Fibroblast of skin of right quadriceps (primary cell): ENCODE data around the gene ARHGAP12.

Source experiments
- DNase-seq: peaks from one replicate; pipeline ENCODE4 v3.0.0-alpha.2; 2013

The ARHGAP12 gene

DNA sequence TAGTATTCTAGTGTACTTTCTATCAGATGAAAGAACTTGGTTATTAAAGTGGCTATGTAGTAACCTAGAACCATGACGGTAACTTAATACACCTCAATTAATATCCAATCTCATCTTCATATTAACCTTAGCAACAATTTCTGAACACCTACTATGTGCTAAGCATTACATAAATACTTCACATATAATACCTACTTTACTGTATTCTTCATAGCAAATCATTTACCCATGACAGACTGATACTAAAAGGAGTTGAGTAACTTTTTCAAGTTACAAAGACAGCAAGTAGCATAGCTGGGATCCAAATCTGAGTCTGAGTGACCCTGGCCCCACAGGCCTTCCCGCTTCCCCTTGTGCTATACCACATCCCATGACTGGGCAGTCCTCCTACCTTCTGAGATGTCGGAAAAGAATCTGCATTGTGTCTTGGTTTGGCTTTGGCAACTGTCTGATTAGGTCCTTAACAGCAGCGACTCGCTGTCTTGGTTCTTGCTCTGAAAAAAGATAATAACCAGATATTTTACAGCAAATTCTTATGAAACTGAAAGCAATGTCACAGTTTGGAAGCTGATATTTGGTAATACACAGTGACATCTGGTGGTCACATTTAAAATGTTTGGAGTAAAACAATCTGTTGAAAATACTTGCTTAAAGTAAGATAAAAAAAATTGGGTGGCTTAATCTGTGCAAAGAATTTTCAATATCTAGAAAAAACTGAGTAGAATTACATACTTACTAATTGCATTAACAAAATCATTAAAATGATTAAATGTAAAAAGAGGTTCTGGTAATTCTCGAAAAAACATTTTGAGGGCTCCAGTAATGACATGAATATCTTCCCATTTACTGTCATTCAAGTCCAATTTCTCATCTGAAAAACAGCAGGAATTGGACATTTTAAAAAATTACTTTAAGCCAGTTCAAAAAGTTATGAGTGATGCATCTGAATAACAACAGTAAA is 120.1 kb downstream of the ARHGAP12 start:
- peak; percentile 77 for DNase-seq

DNA sequence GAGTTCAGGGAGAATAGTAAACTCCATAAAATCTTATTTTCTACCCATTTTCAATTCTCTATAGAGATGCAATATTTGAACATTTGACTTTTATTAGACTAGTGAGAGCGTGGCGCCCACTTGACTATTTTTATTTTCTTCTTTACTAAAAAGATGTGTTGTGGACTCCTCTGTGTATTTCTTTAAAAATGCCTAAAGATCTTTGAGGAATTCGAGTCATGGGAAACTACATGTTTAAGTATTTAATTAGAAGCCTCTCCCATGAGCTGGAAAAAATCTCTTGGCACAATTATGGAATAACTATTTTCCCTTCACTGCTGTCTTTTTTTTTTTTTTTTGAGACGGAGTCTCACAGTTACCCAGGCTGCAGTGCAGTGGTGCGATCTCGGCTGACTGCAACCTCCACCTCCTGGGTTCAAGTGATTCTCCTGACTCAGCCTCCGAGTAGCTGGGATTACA is 124.2 kb downstream of the ARHGAP12 start:
- DNase-seq: peak; percentile 48

DNA sequence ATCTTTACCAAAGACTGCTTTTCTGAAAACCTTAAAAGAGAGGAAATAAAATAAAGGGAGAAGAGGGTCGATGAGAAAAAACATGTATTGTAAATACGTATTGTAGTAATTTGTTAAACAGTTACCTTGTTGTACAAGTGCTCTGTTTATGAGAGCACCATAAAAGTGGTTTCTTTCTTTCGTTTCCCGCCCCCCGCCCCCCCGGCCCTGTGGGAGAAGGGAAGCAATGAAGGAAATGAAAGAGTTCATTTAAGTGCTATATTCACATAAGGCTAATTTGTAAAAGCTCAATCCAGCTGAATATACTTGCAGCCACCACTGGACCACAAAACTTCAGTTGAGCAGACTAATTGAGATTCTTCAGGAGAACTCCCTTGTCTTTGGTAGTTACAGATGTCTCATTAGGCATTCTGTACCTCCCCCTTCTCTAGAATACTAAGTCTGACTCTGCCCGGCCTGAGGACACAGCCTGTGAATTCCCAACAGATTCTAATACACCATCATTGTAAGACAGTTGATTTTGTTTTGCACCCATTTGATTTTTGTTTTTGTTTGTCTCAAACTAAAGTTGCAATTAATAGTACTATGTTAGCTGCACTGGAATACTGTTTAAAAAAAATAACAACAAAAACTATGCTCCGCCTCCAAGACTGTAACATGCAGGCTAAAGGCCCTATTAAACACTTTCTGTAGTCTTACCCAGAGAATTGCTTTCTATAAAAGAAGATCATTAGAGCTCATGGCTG is 124.9 kb downstream of the ARHGAP12 start:
- DNase-seq: peak; percentile 43

DNA sequence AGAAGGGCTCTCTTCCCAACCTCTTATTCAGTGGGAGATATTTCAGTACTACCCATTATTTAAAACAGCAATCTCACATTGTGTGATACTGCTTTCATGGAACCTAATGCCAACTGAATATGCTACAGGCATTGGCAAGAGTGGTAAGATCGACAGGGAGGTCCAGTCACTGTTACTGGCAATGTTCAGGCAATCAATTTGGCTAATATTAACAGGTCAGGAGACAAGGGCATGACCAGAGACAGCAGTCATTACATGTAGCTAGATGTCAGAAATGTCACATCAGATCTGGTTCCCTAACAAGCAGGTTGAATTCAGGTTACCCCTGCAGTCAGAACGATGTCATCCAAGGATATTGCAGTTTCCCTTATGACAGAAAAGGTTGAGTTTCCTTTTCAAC is 129.4 kb downstream of the ARHGAP12 start:
- DNase-seq: no peak

DNA sequence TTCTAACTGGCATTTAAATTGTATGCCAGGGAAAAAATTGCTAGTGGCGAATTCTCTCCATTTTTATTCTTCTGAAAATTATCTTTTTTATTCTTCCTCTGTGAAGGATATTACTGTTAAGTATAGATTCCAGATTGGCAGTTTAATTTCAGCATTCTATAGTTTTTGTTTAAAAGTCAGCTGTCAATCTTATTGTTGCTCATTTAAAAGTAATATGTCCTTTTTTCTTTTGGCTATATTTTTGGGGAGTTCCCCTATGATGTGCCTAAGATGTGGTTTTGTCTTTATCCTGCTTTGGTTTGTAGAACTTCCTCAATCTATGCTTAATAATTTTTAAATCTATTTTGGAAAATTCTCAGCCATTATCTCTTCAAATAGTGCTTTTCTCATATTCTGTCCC is 135.9 kb downstream of the ARHGAP12 start:
- DNase-seq: no peak

DNA sequence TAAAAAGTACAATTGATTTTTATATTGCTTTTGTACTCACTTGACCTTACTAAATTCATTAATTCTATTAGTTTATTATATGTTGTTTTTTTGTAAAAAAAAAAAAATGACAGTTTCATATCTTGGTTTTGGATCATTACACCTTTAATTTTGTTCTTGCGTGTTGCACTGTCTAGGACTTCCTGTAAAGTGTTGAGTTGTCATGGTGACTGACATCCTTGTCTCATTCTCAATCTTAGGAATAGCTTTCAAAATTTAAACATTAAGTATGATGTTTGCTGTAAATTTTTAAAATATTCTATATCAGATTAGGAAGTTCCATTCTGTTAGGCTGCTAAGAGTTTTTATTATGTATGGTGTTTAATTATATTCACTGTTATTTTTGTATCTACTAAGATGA is 139.1 kb downstream of the ARHGAP12 start:
- no peak for DNase-seq

DNA sequence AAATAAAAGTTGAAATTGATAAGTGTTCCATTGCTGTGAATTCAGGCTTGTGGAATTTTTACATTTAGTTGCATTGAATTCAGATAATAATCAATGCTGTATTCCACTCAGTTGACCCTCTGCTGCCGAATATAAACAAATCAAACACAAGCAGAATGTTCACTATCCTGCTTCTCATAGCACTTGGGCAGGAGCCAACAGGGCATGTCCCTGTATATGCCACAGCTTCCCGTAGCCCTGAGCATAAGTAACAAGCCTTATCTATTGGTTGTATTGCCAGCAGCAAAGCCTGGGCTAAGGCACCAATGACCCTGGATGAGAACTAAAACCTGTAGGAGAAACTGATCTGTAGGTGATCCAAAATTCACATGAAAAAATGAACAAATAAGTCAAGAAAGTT is 145.9 kb downstream of the ARHGAP12 start:
- DNase-seq: no peak

DNA sequence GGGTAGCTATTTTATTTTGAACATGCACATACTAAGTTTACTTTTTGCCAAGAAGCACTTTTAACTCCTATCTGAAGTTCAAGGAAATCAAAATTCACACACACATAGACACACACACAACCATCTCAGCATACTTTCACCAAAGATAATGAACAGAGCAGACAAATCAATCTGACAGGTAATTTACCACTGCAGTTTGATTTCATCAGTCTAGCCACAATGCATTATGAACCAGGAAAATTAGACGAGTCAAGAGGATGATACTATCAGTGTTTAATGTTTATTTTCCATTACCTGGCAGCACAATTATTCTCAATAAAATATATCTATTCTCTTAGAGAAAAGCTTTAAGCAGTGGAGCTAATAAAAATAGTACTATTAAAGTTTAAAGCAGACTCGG is 147.9 kb downstream of the ARHGAP12 start:
- no peak for DNase-seq

DNA sequence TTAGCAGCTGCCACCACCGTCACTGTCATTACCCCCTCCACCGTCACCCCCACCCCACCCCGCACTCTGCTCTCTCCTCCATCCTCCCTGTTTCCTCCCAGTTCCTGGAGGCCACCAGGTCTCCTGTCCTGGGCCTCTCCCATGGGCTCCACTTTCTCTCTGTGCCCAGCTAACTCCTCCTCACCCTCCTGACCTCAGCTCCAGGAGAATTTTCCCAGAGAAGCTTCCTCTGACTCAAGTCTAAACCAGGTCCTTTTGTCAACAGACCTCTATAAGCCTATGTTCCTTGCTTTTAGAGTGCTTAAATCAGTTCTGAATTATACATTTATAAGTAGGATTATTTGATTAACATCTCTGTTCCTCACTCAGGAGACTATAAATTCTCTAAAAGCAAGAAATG is 150.0 kb downstream of the ARHGAP12 start:
- no peak for DNase-seq

DNA sequence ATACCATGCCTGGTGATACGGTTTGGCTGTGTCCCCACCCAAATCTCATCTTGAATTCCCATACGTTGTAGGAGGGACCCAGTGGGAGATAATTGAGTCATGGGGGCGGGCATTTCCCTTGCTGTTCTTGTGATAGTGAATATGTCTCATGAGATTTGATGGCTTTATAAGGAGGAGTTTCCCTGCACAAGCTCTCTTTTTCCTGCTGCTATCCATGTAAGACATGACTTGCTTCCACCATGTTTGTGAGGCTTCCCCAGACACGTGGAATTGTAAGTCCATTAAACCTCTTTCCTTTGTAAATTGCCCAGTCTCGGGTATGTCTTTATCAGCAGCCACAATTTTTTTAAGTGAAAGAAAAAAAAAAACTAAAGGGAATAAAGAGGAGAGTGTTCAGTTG is 152.5 kb downstream of the ARHGAP12 start:
- DNase-seq: no peak

DNA sequence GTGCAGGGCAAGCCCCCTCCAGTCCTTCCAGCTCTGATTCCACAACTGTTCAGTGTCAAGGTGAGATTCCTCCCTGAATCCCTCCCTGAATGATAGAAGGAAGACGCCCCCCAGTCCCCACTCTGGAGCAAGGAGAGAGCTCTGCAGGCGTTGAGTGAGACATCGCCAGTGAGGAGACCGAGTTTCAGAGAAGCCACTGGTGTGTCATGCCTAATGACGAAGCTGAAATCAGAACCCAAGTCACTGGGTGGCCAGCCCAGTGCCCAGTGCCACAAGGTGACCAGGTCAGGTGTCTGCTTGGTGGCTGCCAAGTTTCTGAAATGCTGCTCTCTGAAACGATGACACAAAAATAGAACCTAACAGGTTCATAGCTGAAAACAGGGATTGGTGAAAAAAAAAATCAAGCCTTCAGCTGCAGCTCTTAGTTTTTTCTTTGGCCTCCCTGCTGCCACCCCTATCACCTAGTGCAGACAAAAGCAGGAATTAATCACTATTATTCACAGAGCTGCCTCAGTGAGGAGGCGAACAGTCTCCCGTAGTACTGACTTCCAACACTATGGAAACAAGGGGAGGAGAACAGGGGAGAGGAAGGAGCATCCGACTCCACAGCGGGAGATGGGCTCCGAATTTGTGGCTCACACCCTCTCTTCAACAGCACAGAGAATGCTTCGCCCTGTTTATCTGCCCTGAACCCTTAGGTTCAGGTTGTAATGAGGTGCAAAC is 153.5 kb downstream of the ARHGAP12 start:
- no peak for DNase-seq

DNA sequence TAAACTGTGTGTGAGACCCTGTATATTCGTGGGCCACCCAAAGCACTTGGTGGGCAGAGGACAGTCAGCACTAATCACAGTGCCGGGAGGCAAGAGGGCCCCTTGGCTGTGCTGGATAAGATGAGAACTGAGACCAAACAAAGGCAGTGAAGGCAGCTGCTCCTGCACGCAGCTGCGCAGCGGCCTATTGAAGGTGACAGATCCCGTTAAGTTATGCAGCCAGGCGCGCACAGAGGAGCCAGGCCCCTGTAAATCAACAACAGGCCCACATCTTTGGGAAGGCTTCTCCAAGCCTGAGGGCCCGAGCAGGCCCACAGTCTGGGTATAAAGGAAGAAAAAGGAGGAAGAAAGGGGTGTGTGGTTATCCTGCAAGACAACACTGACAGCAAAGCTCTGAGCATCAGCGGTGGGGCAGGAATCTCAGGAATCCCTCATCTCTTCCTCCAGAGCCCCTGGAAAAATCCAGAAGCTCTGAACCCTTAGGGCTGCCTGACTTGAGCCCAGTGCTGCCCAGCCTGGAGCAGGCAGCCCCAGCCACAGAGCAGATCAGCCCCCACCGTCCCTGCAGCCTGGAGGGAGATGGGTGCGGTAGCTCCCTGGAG is 154.2 kb downstream of the ARHGAP12 start:
- DNase-seq: peak; percentile 62

DNA sequence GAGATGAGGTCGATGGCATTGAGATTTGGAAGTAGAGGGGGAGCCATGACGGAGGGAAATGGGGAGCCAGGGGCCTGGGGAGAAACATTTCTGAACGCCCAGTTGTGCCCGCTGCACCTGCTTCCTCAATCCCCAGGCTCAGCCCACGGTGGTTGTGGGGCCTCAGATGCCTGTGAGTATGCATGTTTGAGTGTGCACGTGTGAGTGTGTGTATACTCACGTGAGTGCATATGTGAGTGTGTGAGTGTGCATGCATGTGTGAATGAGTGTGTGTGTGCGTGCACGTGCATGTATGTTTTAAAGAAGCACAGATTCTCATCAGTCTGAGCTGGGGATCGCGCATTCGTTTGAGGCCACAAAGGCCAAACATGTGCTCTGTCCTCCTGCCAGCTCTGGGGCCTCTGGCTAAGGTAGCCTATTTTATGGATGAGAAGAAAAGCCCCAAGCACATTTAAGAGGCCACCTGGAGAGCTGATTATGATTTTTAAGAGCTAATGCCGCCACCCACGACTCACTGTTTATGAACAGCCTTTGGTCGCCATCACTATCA is 154.8 kb downstream of the ARHGAP12 start:
- DNase-seq: no peak

DNA sequence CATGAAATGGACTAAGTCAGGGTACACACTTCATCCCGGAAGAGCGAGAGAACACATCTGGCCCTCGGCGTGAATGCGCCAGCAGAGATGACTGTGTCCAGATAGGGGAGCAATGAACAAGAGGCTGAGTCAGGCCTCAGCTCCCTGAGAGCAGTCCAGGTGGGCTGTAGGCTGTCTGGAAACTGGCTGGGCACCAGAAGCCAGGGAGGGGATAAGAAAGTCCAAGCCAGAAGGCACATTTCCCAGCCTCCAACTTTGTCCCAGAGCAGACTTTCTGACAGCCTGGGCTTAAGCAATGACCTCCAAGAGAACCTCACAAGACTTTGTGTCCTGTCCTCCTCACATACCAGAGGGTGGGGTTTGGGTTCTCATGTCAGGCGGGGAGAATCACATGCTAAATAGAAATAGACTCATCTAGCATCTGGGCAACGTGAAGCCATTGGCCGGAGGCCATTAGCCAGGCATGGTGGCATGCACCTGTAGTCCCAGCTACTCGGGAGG is 157.2 kb downstream of the ARHGAP12 start:
- DNase-seq: peak; percentile 41

DNA sequence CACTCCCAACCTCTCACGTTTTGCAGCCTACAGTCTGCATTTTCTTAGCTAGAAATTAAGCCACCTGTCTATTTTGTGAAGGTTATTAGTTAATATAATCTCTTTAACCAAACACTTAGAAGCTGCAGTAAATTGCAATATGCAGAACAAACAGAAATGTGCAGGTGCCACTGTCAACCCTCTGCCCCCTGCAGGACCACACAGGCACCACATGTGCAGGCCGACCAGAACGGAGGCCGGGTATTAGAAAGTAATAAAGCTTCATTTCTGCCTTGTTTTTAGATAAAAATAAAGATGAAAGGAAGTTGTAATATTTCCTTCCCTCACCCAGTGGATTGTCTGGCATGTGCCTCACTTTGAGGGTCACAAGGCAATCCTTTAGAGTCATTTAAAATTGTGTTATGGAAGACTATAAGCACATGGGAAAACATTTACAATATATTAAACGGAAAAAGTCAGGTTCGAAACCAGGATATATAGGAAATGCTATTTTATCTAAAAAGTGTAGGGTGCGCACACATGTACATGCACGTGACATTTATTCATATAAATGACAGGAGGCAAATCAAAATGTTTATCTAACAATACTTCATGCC is 158.2 kb downstream of the ARHGAP12 start:
- DNase-seq: no peak

DNA sequence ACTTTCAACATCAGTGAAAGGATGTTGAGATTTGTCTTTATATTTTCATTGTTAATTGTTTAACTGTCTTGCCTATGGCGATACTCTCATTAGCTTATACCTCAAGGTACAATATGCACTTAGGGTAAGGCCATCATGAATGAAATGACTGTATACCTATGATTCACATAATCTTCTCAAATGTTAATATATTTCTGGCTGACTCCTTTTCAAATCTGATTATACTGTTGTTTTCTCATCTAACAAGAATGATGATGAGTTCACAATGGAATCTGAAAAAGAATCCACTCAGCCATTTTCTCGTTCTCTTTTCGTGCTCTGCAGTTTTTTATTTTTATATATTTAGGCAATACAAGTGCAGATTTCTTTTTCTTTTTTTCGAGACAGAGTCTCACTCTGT is 159.1 kb downstream of the ARHGAP12 start:
- DNase-seq: peak; percentile 77

DNA sequence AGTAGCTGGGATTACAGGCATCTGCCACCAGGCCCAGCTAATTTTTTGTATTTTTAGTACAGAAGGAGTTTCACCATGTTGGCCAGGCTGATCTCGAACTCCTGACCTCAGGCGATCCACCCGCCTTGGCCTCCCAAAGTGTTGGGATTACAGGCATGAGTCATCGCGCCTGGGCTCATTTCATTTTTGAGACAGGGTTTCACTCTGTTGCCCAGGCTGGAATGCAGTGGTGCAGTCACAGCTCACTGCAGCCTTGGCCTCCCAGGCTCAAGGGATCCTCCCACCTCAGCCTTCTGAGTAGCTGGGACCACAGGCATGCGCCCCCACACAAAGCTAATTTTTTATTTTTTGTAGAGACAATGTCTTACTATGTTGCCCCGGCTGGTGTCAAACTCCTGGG is 159.7 kb downstream of the ARHGAP12 start:
- DNase-seq: peak; percentile 74

DNA sequence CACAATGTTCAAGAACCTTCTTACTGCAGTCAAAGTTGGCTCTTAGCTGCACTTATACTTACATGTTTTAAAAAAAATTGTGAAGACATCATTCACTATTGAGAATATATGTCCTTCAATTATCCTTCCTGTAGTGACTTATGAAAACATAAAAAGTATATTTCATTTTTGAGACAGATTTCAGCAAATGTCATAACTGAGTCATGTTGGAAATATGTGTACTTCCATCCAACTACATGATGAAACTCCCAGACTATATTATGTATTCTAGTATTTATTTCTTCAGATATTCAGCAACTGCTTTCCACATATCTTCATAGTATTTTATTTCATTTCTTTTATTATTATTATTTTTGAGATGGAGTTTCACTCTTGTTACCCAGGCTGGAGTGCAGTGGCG is 160.2 kb downstream of the ARHGAP12 start:
- peak; percentile 80 for DNase-seq

DNA sequence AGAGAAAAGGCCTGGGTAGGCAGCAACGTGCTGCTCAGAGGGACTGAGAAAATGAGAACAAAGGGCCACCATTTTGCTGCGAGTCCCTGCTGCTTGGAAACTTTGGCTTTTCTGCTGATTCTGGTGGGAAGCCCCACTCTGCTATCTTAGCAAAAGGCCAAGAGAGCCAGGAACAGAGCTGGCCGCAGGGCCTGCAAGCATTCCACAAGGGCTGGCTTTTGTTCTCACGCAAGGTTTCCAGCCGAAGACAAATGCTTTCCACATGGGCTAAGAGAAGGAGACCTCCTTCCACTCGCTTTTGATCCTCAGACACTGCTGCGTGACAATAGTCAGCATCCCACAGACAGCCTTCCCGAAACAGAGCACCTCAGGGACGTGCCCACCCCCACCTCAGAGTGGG is 163.1 kb downstream of the ARHGAP12 start:
- peak; percentile 58 for DNase-seq

DNA sequence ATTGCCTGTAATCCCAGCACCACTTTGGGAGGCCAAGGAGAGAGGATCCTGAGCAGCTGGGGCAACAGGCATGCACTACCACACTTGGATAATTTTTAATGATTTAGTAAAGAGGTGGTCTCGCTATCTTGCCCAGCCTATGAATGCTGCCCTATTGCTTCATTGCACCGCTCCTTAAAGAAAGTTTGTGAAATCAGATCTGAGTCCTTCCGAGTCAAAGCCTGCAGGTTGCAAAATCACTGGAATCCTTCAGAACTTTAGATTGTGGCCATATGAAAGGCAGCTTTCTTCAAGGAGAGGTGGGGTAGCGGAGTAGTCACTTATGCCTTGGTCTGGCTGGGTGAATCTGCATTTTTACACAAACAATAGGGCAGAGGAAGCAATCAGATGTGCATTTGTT is 166.3 kb downstream of the ARHGAP12 start:
- no peak for DNase-seq

DNA sequence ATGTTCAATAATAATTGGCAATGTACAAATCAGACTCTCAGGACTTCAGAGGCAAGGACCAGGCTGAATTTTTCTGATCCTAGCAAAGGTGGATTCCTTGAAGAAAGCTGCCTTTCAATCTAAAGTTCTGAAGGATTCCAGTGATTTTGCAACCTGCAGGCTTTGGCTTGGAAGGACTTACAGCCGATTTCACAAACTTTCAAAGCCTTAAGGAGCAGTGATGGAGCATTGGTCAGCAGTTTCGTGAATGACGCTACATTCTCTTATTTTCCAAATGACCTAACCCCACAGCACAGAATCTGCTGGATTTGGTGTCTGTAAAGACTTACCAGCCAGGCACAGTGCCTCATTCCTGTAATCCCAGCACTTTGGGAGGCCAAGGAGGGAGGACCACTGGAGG is 167.5 kb downstream of the ARHGAP12 start:
- no peak for DNase-seq

DNA sequence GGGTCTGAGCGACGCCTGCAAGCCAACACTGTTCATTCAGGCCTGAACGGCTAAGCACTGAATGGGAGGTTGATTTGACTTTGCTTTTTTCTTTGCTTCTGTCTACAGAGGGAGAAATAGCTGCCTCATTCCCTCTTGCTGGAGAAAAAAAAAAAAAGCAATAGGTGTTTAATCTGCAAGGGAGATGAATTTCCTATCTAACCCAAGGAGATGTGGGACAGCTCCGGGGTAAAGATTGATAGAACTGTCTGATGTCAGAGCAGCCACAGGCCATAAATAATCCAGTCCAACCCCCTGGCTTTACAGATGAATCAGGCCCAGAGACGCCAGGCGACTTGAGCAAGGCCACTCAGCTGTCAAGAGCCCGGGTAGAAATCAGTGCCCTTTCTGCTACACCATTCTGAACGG is 168.0 kb downstream of the ARHGAP12 start:
- no peak for DNase-seq
